ENCODE data around the gene ZNF438. TPM values are rescaled to one million over a fixed set of nuclear protein-coding genes. Genes with fewer than 3 reads are reported as not detected.

ZNF438 gene
- total RNA-seq, 1 experiment from 2014 or later: 4.3 TPM

DNA sequence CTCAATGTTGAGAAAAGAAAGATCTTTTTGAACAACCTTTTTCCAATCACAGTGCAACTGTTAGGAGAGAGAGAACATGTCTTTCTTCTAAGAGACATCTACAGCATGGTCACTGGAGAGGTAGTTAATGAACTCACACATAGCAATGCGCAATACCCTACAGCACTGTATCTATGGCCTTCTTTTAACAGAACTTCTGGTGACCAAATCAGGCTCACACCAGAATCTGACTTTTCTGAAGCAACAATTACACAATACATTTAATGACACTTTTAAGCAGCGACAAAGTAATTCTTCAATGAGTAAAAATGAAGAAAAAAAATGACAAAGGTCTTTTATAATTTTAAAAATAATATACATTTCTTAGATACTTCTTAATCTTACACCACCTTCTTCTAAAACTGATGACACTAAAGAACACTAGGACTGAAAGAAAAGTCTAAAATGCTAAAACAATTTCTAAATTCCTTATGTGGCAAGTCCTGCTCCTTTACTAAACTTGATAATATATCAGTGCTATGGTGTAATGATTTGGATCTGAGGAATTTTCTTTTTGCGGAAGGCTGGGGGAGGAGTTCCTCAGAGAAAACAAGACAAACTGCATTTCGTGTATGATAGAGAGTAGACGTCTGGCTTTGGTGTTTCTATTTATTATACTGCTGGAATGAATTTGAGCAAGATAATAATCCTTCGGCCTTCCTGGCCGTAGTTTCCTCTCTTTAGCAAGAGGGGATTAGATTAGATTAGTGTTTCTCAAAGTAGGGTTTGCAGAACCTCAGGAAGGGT is 166.3 kb downstream of the ZNF438 start:
- Mint-ChIP-seq H3K36me3 (ENCODE audit: insufficient read depth, unreplicated experiment) (no peaks in the 10 kb centered on the region), H3K4me3 (ENCODE audit: low read depth, unreplicated experiment) (no peak overlapping the region), H3K4me1 (ENCODE audit: low read depth, unreplicated experiment) (no peaks in the 10 kb centered on the region), H3K27ac (ENCODE audit: unreplicated experiment) (no peak overlapping the region), H3K9me3 (ENCODE audit: low read depth, unreplicated experiment) (no peaks in the 10 kb centered on the region), H3K27me3 (ENCODE audit: unreplicated experiment) (no peaks in the 10 kb centered on the region)
- TF ChIP-seq, protein P1, sequence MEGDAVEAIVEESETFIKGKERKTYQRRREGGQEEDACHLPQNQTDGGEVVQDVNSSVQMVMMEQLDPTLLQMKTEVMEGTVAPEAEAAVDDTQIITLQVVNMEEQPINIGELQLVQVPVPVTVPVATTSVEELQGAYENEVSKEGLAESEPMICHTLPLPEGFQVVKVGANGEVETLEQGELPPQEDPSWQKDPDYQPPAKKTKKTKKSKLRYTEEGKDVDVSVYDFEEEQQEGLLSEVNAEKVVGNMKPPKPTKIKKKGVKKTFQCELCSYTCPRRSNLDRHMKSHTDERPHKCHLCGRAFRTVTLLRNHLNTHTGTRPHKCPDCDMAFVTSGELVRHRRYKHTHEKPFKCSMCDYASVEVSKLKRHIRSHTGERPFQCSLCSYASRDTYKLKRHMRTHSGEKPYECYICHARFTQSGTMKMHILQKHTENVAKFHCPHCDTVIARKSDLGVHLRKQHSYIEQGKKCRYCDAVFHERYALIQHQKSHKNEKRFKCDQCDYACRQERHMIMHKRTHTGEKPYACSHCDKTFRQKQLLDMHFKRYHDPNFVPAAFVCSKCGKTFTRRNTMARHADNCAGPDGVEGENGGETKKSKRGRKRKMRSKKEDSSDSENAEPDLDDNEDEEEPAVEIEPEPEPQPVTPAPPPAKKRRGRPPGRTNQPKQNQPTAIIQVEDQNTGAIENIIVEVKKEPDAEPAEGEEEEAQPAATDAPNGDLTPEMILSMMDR (IDR thresholded peaks at IDR 0.05; ENCODE audit: unreplicated experiment): no peak
- no peak for DNase-seq
- CTCF ChIA-PET: no interaction called here
- no TSS peak for BruUV-seq (replicated peaks)
- intact Hi-C loops (cut with micrococcal nuclease; ENCODE audit: unreplicated experiment): no loop called here

DNA sequence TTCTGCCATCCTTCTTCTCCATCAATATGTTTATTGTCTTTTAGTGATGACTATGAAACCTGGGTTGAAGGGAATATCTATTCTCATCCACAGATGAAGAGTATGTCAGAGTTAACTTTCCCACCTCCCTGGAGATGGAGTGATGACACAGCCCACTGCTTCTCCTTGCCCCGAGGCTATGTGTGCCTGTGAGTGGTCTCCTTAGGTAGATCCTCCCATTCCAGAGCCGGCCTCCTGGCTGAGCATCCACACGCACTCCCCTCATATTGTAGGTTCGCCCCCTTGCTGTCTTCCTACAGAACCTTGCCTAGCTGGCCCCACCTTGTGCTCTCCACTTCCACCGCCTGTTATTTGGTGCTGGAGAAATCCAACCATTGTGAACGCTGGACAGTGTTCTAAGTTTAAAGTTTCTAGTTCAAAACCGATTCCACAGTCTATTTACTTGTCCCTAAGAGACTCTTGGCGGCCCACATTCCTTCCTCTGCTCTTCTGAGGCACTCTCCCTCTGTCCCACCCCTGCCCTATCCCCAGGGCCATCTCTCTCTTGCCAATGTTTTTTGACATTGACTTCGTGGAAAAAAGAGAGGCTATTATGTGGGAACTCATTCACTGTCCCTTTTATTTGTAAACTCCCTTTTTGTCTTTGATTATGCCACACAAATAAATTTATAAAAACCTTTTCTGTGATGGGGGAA is 168.0 kb downstream of the ZNF438 start:
- no peak overlapping the region for H3K27ac Mint-ChIP-seq (ENCODE audit: unreplicated experiment)
- no TSS peak for BruUV-seq (replicated peaks)
- TF ChIP-seq, protein P1 (IDR thresholded peaks at IDR 0.05; ENCODE audit: unreplicated experiment): no peak
- DNase-seq: no peak
- no peaks in the 10 kb centered on the region for H3K9me3 Mint-ChIP-seq (ENCODE audit: low read depth, unreplicated experiment)
- no peak overlapping the region for H3K4me3 Mint-ChIP-seq (ENCODE audit: low read depth, unreplicated experiment)
- no peaks in the 10 kb centered on the region for H3K4me1 Mint-ChIP-seq (ENCODE audit: low read depth, unreplicated experiment)
- CTCF ChIA-PET: no interaction called here
- H3K27me3 Mint-ChIP-seq (ENCODE audit: unreplicated experiment): no peaks in the 10 kb centered on the region
- intact Hi-C loops (cut with micrococcal nuclease; ENCODE audit: unreplicated experiment): no loop called here
- H3K36me3 Mint-ChIP-seq (ENCODE audit: insufficient read depth, unreplicated experiment): no peaks in the 10 kb centered on the region

DNA sequence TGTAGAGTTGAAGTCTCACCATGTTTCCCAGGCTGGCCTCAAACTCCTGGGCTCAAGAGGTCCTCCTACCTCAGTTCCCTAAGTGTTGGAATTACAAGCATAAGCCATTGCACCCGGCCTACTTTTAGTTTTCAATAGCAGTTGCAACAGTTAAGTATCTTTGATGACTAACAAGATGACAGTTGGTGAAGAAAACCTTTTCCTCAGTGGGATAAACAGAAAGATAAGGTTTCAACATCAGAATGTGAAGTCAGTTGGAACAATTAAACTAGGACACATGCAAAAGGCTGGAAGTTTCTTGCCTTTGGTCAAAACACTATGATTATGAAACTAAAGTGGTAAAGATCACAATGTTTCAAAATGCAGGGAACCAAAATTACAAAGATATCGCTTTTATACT is 169.2 kb downstream of the ZNF438 start:
- Mint-ChIP-seq H3K36me3 (ENCODE audit: insufficient read depth, unreplicated experiment) (no peaks in the 10 kb centered on the region), H3K27ac (ENCODE audit: unreplicated experiment) (no peak overlapping the region), H3K27me3 (ENCODE audit: unreplicated experiment) (no peaks in the 10 kb centered on the region), H3K9me3 (ENCODE audit: low read depth, unreplicated experiment) (no peaks in the 10 kb centered on the region), H3K4me1 (ENCODE audit: low read depth, unreplicated experiment) (no peaks in the 10 kb centered on the region), H3K4me3 (ENCODE audit: low read depth, unreplicated experiment) (no peak overlapping the region)
- no TSS peak for BruUV-seq (replicated peaks)
- TF ChIP-seq, protein P1 (IDR thresholded peaks at IDR 0.05; ENCODE audit: unreplicated experiment): no peak
- DNase-seq: no peak
- CTCF ChIA-PET: no interaction called here
- intact Hi-C loops (cut with micrococcal nuclease; ENCODE audit: unreplicated experiment): no loop called here

DNA sequence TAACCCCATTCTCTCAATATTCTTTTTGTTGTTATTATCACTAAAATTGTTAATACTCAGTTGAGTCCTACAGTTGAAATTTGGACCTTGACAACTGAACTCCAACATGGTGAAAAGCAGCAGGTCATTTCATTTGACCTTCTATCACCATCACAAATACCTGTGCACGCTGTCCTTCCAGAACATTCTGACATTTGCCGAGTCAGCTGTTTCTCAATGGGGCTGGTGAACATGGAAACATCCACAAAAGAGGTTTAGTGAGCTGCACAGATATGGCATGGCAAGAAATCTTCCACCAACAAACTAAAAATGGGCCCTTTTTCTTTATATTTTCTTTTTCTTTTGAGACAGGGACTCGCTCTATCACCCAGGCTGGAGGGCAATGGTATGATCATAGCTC is 169.7 kb downstream of the ZNF438 start:
- no peaks in the 10 kb centered on the region for H3K4me1 Mint-ChIP-seq (ENCODE audit: low read depth, unreplicated experiment)
- TF ChIP-seq, protein P1 (IDR thresholded peaks at IDR 0.05; ENCODE audit: unreplicated experiment): no peak
- no peaks in the 10 kb centered on the region for H3K27me3 Mint-ChIP-seq (ENCODE audit: unreplicated experiment)
- no peaks in the 10 kb centered on the region for H3K36me3 Mint-ChIP-seq (ENCODE audit: insufficient read depth, unreplicated experiment)
- no peak overlapping the region for H3K4me3 Mint-ChIP-seq (ENCODE audit: low read depth, unreplicated experiment)
- DNase-seq: no peak
- BruUV-seq (replicated peaks): no TSS peak
- CTCF ChIA-PET: no interaction called here
- H3K27ac Mint-ChIP-seq (ENCODE audit: unreplicated experiment): no peak overlapping the region
- H3K9me3 Mint-ChIP-seq (ENCODE audit: low read depth, unreplicated experiment): no peaks in the 10 kb centered on the region
- intact Hi-C loops (cut with micrococcal nuclease; ENCODE audit: unreplicated experiment): no loop called here
